CD4-positive, CD25-positive, alpha-beta regulatory T cell (primary cell): ENCODE data around the gene KEAP1. TPM values are rescaled to one million over a fixed set of nuclear protein-coding genes. Genes with fewer than 3 reads are reported as not detected.

ENCODE experiments used
- ATAC-seq, 2 donors: fragments of 150-1000 bp; cut with Tn5 transposase; one replicate each; pipeline ENCODE4 v1.10.0; 2021; ENCODE audit warnings: low read depth in 2 of 2, moderate number of reproducible peaks in 2 of 2, moderate library complexity in 1 of 2
- DNase-seq, 3 donors: peaks; one replicate each; pipeline versions ENCODE4 v3.0.0 to v3.0.0-alpha.2; 2012 to 2022; ENCODE audit warnings: mixed read lengths in 1 of 3
- H3K27ac ChIP-seq: one replicate; pipeline ENCODE4 v1.7.0; 2013; ENCODE audit warnings: mild to moderate bottlenecking, low read length; ENCODE audit not compliant: insufficient read depth, poor library complexity, severe bottlenecking
- H3K27me3 ChIP-seq: one replicate; pipeline ENCODE4 v1.7.0; 2013; ENCODE audit warnings: low read length; ENCODE audit not compliant: control insufficient read depth, insufficient read depth
- H3K36me3 ChIP-seq: one replicate; pipeline ENCODE4 v1.7.0; 2013; ENCODE audit warnings: mild to moderate bottlenecking, low read length, moderate library complexity; ENCODE audit not compliant: control insufficient read depth, insufficient read depth
- H3K4me1 ChIP-seq: 2 replicates; pipeline ENCODE4 v1.7.0; 2013; ENCODE audit warnings: mild to moderate bottlenecking, low read length; ENCODE audit not compliant: insufficient read depth, control insufficient read depth, poor library complexity, severe bottlenecking
- H3K4me3 ChIP-seq: one replicate; pipeline ENCODE4 v1.7.0; 2013; ENCODE audit warnings: low read depth, mild to moderate bottlenecking, low read length, moderate library complexity
- H3K9me3 ChIP-seq, 2 experiments: 1 replicate in 1 of 2; 2 replicates in 1 of 2; pipeline ENCODE4 v1.7.0; 2013; ENCODE audit warnings: low read length in 2 of 2, mild to moderate bottlenecking in 1 of 2, moderate library complexity in 1 of 2; ENCODE audit not compliant: control insufficient read depth in 2 of 2
- H3K27ac Mint-ChIP-seq, 3 donors: one replicate each; pipeline ENCODE4 v1.8.0; 2020 to 2022; ENCODE audit warnings: mild to moderate bottlenecking in 3 of 3, mixed read lengths in 3 of 3, moderate library complexity in 2 of 3
- H3K27me3 Mint-ChIP-seq: one replicate; pipeline ENCODE4 v1.8.0; 2022; ENCODE audit warnings: mild to moderate bottlenecking, mixed read lengths
- H3K36me3 Mint-ChIP-seq: one replicate; pipeline ENCODE4 v1.8.0; 2020; ENCODE audit warnings: mixed read lengths
- H3K4me1 Mint-ChIP-seq, 4 donors: one replicate each; pipeline ENCODE4 v1.8.0; 2020 to 2022; ENCODE audit warnings: mixed read lengths in 4 of 4, mild to moderate bottlenecking in 1 of 4
- H3K4me3 Mint-ChIP-seq, 4 donors: one replicate each; pipeline ENCODE4 v1.8.0; 2020 to 2022; ENCODE audit warnings: mild to moderate bottlenecking in 4 of 4, mixed read lengths in 4 of 4, moderate library complexity in 3 of 4
- H3K9me3 Mint-ChIP-seq, 7 donors: one replicate each; pipeline ENCODE4 v1.8.0; 2020 to 2022; ENCODE audit warnings: mixed read lengths in 7 of 7, mild to moderate bottlenecking in 3 of 7, moderate library complexity in 2 of 7
- polyA plus RNA-seq, 4 donors: library from polyadenylated mRNA; unstranded; fragments of 300-500 nt; fragmentation: Illumina TruSeq; gene quantifications; one replicate each; pipeline ENCODE4 v1.2.3, GENCODE V29; 2021
- total RNA-seq: library from RNA; stranded (reverse); gene quantifications from one replicate; pipeline ENCODE4 v1.2.3, GENCODE V29; 2022

The KEAP1 gene
- total and polyA plus RNA-seq, 5 donors from 2014 or later: 26.2 to 75.1 (median 53.7) TPM

DNA sequence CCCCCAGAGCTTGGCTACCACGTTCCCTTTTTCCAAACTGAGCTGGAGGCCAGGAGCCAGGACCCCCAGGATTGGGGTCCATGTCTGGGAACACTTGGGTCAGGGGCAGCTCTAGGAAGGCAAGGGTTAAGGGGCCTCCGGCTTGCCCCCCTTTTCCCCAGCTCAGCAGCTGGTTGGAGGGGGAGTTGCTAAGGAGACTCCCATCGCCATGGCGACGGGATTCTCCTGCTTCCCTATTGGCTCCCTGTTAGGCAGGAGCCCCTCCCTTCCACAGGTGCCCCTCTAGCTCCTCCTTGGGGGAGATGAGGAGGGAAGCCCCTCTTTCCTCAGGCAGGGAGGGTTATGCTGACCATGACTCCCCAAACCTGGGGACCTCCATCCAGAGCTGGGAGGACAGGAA, 48.9 kb downstream of the KEAP1 start:
- Mint-ChIP-seq H3K4me3 (no peak overlapping the region), H3K9me3 (peaks cover 0 to 2% (median 0%) of the 10 kb centered on the region in 7 donors), H3K4me1 (peaks cover 0 to 9% (median 3%) of the 10 kb centered on the region in 4 donors), H3K27me3 (no peaks in the 10 kb centered on the region), H3K36me3 (peaks cover 4% of the 10 kb centered on the region), H3K27ac (no peak overlapping the region)
- ATAC-seq (no peak), DNase-seq (no peak)
- no peaks in the 10 kb centered on the region for H3K4me1 ChIP-seq
- no peak overlapping the region for H3K4me3 ChIP-seq
- no peaks in the 10 kb centered on the region for H3K9me3 ChIP-seq
- H3K36me3 ChIP-seq: no peaks in the 10 kb centered on the region
- H3K27me3 ChIP-seq: no peaks in the 10 kb centered on the region
- H3K27ac ChIP-seq: no peak overlapping the region

DNA sequence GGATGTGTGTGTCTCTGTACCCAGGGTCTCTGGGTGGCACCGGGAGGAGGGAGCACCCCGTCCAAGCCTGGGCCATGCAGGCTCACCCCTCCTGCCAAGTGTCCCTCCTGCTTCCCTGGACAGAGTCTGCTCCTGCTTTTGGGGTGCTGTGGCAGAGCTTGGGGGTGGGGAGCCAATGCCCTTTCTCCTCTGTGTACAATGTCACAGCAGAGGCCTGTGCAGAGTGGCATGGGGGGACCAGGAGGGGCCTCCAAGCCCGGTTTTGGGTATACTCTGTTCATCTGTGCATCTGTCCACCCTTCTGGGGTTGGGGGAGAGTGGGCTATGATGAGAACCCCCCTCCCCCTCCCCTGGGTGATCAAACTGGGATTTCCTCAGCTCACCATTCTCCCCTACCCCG, 49.3 kb downstream of the KEAP1 start:
- Histone ChIP-seq H3K4me1 (no peaks in the 10 kb centered on the region), H3K4me3 (no peak overlapping the region), H3K27me3 (no peaks in the 10 kb centered on the region), H3K36me3 (peaks cover 2% of the 10 kb centered on the region), H3K9me3 (no peaks in the 10 kb centered on the region), H3K27ac (no peak overlapping the region)
- no peak overlapping the region for H3K27ac Mint-ChIP-seq
- no peaks in the 10 kb centered on the region for H3K27me3 Mint-ChIP-seq
- DNase-seq: no peak
- peaks cover 0 to 2% (median 0%) of the 10 kb centered on the region in 7 donors for H3K9me3 Mint-ChIP-seq
- H3K4me3 Mint-ChIP-seq: no peak overlapping the region
- no peak for ATAC-seq
- H3K4me1 Mint-ChIP-seq: peaks cover 0 to 9% (median 3%) of the 10 kb centered on the region in 4 donors
- H3K36me3 Mint-ChIP-seq: peaks cover 7% of the 10 kb centered on the region

DNA sequence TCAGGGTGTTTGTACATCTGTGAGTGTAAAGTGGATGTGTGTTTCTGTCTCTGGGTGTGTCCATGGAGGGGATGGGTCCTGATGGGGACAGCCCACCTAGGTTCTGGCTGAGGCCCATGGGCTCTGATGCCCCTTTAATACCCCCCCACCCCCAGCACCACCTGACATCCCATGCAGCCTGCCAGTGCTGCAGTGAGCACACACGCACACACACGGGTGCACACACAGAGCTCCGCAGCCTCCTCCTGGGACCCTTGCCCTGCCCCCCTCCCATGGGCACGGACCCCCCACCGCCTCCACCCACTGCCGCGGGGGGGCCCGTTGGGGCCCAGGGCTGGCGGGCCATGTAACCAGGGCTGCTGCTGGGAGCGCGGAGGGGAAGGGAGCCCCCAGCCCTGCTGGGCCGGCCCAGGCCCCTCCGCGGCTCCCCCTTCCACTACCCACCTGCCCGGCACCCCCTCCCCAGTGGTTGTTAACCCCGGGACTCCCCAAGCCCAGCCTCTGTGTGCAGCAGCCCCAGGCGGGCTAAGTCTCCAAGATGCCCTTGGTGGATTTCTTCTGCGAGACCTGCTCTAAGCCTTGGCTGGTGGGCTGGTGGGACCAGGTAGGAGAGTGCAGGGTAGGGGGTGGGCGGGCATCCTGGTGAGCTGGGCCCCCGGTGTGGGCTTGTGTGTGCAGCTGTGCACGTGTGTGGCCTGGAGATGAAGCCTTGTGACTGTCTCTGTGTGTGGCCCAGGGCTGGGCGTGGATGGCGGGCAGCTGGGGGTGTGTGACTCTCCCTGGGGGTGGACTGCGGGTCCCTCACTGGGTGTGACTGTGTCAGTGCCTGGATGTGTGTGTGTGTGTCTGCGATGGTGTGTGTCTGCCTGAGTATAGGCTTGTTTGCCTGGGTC, 50.2 kb downstream of the KEAP1 start:
- Mint-ChIP-seq H3K27me3 (no peaks in the 10 kb centered on the region), H3K4me1 (peaks cover 0 to 9% (median 3%) of the 10 kb centered on the region in 4 donors), H3K27ac (peak overlapping the region in 2 of 3 donors; percentile 54 to 56), H3K4me3 (no peak overlapping the region), H3K36me3 (peaks cover 11% of the 10 kb centered on the region), H3K9me3 (peaks cover 0 to 2% (median 0%) of the 10 kb centered on the region in 7 donors)
- Histone ChIP-seq H3K27ac (no peak overlapping the region), H3K27me3 (no peaks in the 10 kb centered on the region), H3K4me1 (no peaks in the 10 kb centered on the region), H3K4me3 (no peak overlapping the region), H3K9me3 (no peaks in the 10 kb centered on the region), H3K36me3 (peaks cover 7% of the 10 kb centered on the region)
- ATAC-seq: no peak
- no peak for DNase-seq

DNA sequence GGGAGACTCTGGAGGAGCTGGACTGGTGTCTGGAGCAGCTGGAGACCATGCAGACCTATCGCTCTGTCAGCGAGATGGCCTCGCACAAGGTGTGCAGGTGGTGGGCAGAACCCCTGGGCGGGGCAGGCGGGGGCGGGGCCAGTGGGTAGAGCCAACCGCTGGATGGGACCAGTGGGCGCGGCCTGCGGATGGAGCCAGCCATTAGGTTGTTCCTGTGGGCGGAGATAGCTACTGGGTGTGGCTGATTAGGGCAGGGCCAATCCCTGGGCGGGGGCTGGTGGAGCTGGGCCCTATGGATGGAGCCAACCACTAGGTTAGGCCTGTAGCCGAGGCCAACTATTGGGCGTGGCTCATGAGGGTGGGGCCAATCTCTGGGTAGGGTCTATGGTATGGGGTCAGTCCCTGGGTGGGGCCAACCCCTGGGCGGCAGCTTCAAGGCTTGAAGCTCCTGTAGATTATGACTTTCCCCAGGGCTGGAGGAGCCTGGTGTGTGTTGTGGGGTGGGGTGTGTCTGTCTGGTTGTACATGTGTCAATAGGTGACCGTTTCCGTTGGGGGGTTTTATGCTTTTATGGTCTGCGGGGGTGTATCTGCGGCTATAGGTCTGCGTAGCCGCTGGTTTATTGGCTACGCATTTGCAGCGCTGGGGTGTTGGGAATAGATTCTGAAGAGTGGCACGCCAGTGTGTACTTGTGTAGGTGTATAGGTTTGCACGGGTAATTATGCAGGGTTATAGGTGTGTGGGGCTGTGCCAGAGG, 52.1 kb downstream of the KEAP1 start:
- Mint-ChIP-seq H3K36me3 (peaks cover 14% of the 10 kb centered on the region), H3K4me3 (no peak overlapping the region), H3K9me3 (peaks cover 0 to 2% (median 0%) of the 10 kb centered on the region in 7 donors), H3K27ac (peak overlapping the region in 1 of 3 donors; percentile 67), H3K4me1 (peaks cover 0 to 11% (median 3%) of the 10 kb centered on the region in 4 donors), H3K27me3 (no peaks in the 10 kb centered on the region)
- Histone ChIP-seq H3K9me3 (no peaks in the 10 kb centered on the region), H3K4me3 (no peak overlapping the region), H3K36me3 (peaks cover 8% of the 10 kb centered on the region), H3K27ac (no peak overlapping the region), H3K27me3 (no peaks in the 10 kb centered on the region), H3K4me1 (no peaks in the 10 kb centered on the region)
- DNase-seq (no peak), ATAC-seq (no peak)

GRCh38 chr19:10450191-10450852, 52.8 kb downstream of the KEAP1 start:
- no peak for ATAC-seq
- no peak overlapping the region for H3K27ac Mint-ChIP-seq

DNA sequence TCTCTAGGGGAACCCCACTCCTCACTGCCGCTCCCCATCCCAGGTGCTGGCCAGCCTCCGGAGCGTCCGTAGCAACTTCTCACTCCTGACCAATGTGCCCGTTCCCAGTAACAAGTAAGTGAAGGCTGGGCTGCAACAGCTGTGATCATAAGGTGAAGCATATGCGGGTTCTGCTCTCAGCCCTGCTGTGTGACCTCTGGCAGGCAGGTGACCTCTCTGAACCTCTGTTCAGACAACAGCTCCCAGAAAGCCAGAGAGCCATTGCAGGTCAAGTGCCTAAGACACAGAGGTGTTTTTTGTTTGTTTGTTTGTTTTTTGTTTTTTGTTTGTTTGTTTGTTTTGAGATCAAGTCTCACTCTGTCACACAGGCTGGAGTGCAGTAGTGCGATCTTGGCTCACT, 54.1 kb downstream of the KEAP1 start:
- Histone ChIP-seq H3K27ac (no peak overlapping the region), H3K4me3 (no peak overlapping the region)
- H3K4me3 Mint-ChIP-seq: no peak overlapping the region

More at GRCh38 chr19:10450191-10450852, 52.8 kb downstream of the KEAP1 start:
- Mint-ChIP-seq H3K4me3 (no peak overlapping the region), H3K36me3 (peaks cover 14% of the 10 kb centered on the region), H3K4me1 (peaks cover 0 to 11% (median 3%) of the 10 kb centered on the region in 4 donors), H3K9me3 (peaks cover 0 to 2% (median 0%) of the 10 kb centered on the region in 7 donors), H3K27me3 (no peaks in the 10 kb centered on the region)
- Histone ChIP-seq H3K27ac (no peak overlapping the region), H3K27me3 (no peaks in the 10 kb centered on the region), H3K9me3 (no peaks in the 10 kb centered on the region), H3K4me1 (no peaks in the 10 kb centered on the region), H3K36me3 (peaks cover 8% of the 10 kb centered on the region), H3K4me3 (no peak overlapping the region)
- no peak for DNase-seq

GRCh38 chr19:10442698-10443097, 60.5 kb downstream of the KEAP1 start:
- no peak overlapping the region for H3K4me3 Mint-ChIP-seq
- Histone ChIP-seq H3K4me3 (no peak overlapping the region), H3K36me3 (no peaks in the 10 kb centered on the region), H3K27me3 (no peaks in the 10 kb centered on the region), H3K9me3 (no peaks in the 10 kb centered on the region), H3K27ac (no peak overlapping the region), H3K4me1 (no peaks in the 10 kb centered on the region)
- no peaks in the 10 kb centered on the region for H3K27me3 Mint-ChIP-seq
- no peaks in the 10 kb centered on the region for H3K9me3 Mint-ChIP-seq
- peaks cover 2% of the 10 kb centered on the region for H3K36me3 Mint-ChIP-seq
- no peak for DNase-seq
- H3K27ac Mint-ChIP-seq: no peak overlapping the region
- ATAC-seq: no peak
- peaks cover 0 to under 1% (median 0%) of the 10 kb centered on the region in 4 donors for H3K4me1 Mint-ChIP-seq

More for the DNA sequence above, 54.1 kb downstream of the KEAP1 start:
- Mint-ChIP-seq H3K36me3 (peaks cover 14% of the 10 kb centered on the region), H3K27ac (no peak overlapping the region), H3K27me3 (no peaks in the 10 kb centered on the region), H3K4me1 (peaks cover 0 to 11% (median 3%) of the 10 kb centered on the region in 4 donors), H3K9me3 (peaks cover 0 to 2% (median 0%) of the 10 kb centered on the region in 7 donors)
- no peaks in the 10 kb centered on the region for H3K4me1 ChIP-seq
- ATAC-seq: no peak
- no peak for DNase-seq
- H3K36me3 ChIP-seq: peaks cover 8% of the 10 kb centered on the region
- no peaks in the 10 kb centered on the region for H3K27me3 ChIP-seq
- no peaks in the 10 kb centered on the region for H3K9me3 ChIP-seq
